A549 (cell line): ENCODE results near the gene RPL39L.

Experiments
- CHD2 ChIP-seq: fragments of 150-350 bp; IDR thresholded peaks from 2 replicates; pipeline ENCODE4 v1.6.1; 2014; ENCODE audit warnings: low read length; ENCODE audit not compliant: partially characterized antibody
- CTCF ChIP-seq: fragments of >200 bp; sonication (Bioruptor Twin); formaldehyde crosslinking; IDR thresholded peaks from 3 replicates; pipeline ENCODE4 v1.5.1; 2016
- HDAC2 ChIP-seq: fragments of 200-600 bp; sonication (generic); IDR thresholded peaks from 2 replicates; pipeline ENCODE4 v1.6.1; 2016
- HES2 ChIP-seq: fragments of >200 bp; sonication (Bioruptor Twin); formaldehyde crosslinking; IDR thresholded peaks from 2 replicates; pipeline ENCODE4 v1.6.1; 2016
- HOXA7 ChIP-seq: fragments of 250-450 bp; sonication (Bioruptor Pico); IDR thresholded peaks from 2 replicates; pipeline ENCODE4 v1.5.0; 2020; ENCODE audit warnings: mild to moderate bottlenecking, moderate library complexity
- MAZ ChIP-seq: fragments of 150-350 bp; IDR thresholded peaks from 2 replicates; pipeline ENCODE4 v1.6.1; 2014; ENCODE audit warnings: antibody characterized with exemption, low read depth, low read length, borderline replicate concordance
- POLR2A ChIP-seq: IDR thresholded peaks from 2 replicates; pipeline ENCODE4 v1.6.1; 2012; ENCODE audit warnings: mild to moderate bottlenecking, low read length

GRCh38 chr3:187136936-187137335, 2.4 kb downstream of the RPL39L start:
- TF ChIP-seq POLR2A (no peak), CHD2 (no peak), CTCF (no peak), HES2 (no peak), HDAC2 (no peak), HOXA7 (no peak), MAZ (no peak)
